ENCODE results near the gene COLEC12. TPM values are rescaled to one million over a fixed set of nuclear protein-coding genes. Genes with fewer than 3 reads are reported as not detected.

Gene COLEC12
- total RNA-seq, 2 experiments from 2014 or later, result not detected

DNA sequence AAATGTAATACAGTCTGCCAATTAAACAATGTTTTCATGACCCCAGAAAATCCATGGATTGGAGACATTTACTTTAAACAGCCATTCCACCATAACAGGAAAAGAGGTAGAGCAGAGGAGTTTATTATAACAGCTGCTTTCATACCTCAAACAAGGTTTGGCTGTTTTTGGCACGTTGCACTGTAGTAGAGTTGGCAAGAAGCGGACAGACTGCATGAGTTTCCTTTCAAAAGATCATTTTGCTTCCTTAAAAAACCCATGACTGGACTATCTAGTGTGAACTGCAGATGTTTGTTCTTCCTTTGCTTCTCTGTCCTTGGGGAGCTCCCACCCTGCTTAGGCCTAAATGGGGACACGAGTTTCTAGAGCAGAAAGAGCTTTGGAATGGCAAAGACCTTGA is 124.2 kb downstream of the COLEC12 start:
- Histone ChIP-seq H3K9me3 (ENCODE audit: control insufficient read depth in 1 of 2, insufficient read depth in 1 of 2, low read length in 2 of 2) (no peaks in the 10 kb centered on the region), H3K27ac (ENCODE audit: low read depth in 1 of 2, low read length in 2 of 2) (no peak overlapping the region), H3K4me1 (ENCODE audit: insufficient read depth, low read length) (no peaks in the 10 kb centered on the region), H3K4me3 (ENCODE audit: low read length) (no peak overlapping the region), H3K36me3 (ENCODE audit: insufficient read depth, low read length) (no peaks in the 10 kb centered on the region), H3K27me3 (ENCODE audit: control insufficient read depth in 1 of 2, insufficient read depth in 2 of 2, low read length in 2 of 2) (no peaks in the 10 kb centered on the region)
- DNase-seq, result no peak
- ChIA-PET CTCF (no interaction called here), POLR2A (no interaction called here)
- no peak for ATAC-seq (ENCODE audit: poor library complexity)
- TF ChIP-seq, protein P1, sequence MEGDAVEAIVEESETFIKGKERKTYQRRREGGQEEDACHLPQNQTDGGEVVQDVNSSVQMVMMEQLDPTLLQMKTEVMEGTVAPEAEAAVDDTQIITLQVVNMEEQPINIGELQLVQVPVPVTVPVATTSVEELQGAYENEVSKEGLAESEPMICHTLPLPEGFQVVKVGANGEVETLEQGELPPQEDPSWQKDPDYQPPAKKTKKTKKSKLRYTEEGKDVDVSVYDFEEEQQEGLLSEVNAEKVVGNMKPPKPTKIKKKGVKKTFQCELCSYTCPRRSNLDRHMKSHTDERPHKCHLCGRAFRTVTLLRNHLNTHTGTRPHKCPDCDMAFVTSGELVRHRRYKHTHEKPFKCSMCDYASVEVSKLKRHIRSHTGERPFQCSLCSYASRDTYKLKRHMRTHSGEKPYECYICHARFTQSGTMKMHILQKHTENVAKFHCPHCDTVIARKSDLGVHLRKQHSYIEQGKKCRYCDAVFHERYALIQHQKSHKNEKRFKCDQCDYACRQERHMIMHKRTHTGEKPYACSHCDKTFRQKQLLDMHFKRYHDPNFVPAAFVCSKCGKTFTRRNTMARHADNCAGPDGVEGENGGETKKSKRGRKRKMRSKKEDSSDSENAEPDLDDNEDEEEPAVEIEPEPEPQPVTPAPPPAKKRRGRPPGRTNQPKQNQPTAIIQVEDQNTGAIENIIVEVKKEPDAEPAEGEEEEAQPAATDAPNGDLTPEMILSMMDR (IDR thresholded peaks at IDR 0.05), result no peak
- Mint-ChIP-seq H3K27ac (no peak overlapping the region), H3K9me3 (no peaks in the 10 kb centered on the region), H3K36me3 (ENCODE audit: low read depth) (no peaks in the 10 kb centered on the region), H3K4me3 (no peak overlapping the region), H3K27me3 (peaks cover 14% of the 10 kb centered on the region), H3K4me1 (ENCODE audit: low read depth) (no peaks in the 10 kb centered on the region)
- intact Hi-C loops (cut with DNase I, micrococcal nuclease), result no loop called here

DNA sequence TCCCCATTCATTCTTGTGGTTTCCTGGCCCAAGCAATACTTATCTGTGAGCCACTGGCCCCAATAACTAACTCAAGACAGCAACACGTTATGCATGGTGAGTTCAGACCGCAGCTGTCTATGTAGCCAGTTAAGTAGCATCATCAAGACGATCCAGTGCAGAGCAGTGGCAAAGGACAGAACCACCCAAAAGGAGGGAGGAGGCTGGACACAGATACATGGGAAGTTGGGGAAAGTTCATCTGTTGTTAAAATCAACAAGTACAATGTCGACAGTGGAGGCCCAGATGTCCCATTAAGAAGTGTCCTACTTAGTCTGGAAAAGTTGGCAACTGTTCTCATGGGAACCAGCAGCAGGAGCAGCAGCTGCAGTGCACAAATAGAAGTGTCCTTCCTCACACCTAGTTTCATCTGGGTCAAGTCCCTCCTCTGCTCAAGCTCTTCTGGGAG is 125.8 kb downstream of the COLEC12 start:
- no peaks in the 10 kb centered on the region for H3K9me3 ChIP-seq (ENCODE audit: control insufficient read depth in 1 of 2, insufficient read depth in 1 of 2, low read length in 2 of 2)
- DNase-seq (no peak), ATAC-seq (ENCODE audit: poor library complexity) (no peak)
- TF ChIP-seq, protein P1 (IDR thresholded peaks at IDR 0.05), result no peak
- no peaks in the 10 kb centered on the region for H3K36me3 ChIP-seq (ENCODE audit: insufficient read depth, low read length)
- no peaks in the 10 kb centered on the region for H3K27me3 ChIP-seq (ENCODE audit: control insufficient read depth in 1 of 2, insufficient read depth in 2 of 2, low read length in 2 of 2)
- Mint-ChIP-seq H3K4me1 (ENCODE audit: low read depth) (no peaks in the 10 kb centered on the region), H3K36me3 (ENCODE audit: low read depth) (no peaks in the 10 kb centered on the region), H3K27me3 (peaks cover 8% of the 10 kb centered on the region), H3K27ac (no peak overlapping the region), H3K9me3 (no peaks in the 10 kb centered on the region), H3K4me3 (no peak overlapping the region)
- H3K4me1 ChIP-seq (ENCODE audit: insufficient read depth, low read length), result no peaks in the 10 kb centered on the region
- POLR2A ChIA-PET, result no interaction called here
- no peak overlapping the region for H3K4me3 ChIP-seq (ENCODE audit: low read length)
- CTCF ChIA-PET, result no interaction called here
- H3K27ac ChIP-seq (ENCODE audit: low read depth in 1 of 2, low read length in 2 of 2), result no peak overlapping the region
- intact Hi-C loops (cut with DNase I, micrococcal nuclease), result no loop called here

DNA sequence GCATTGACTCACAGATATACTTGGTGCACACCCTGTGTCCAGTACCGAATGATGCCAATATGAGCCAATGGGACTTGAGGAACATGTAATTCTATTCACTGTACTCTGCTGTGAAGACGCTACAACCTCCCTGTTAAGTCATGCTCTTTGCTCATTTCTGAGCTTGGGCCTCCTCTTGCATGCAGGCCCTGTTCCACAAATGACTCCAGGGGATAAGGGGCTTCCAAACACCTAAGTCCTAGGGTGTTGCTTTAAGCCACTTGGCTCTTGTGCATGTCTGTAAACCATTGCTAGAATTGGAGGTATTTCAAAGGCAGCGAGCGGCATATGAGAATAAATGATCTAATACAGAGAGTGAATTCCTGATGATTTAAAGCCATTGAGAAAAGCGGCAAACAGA is 126.7 kb downstream of the COLEC12 start:
- CTCF ChIA-PET, result no interaction called here
- intact Hi-C loops (cut with DNase I, micrococcal nuclease), result no loop called here
- no peaks in the 10 kb centered on the region for H3K36me3 Mint-ChIP-seq (ENCODE audit: low read depth)
- POLR2A ChIA-PET, result no interaction called here
- H3K4me3 Mint-ChIP-seq, result no peak overlapping the region
- peaks cover 3% of the 10 kb centered on the region for H3K27me3 Mint-ChIP-seq
- Histone ChIP-seq H3K4me1 (ENCODE audit: insufficient read depth, low read length) (no peaks in the 10 kb centered on the region), H3K4me3 (ENCODE audit: low read length) (no peak overlapping the region), H3K27ac (ENCODE audit: low read depth in 1 of 2, low read length in 2 of 2) (no peak overlapping the region), H3K9me3 (ENCODE audit: control insufficient read depth in 1 of 2, insufficient read depth in 1 of 2, low read length in 2 of 2) (no peaks in the 10 kb centered on the region), H3K27me3 (ENCODE audit: control insufficient read depth in 1 of 2, insufficient read depth in 2 of 2, low read length in 2 of 2) (no peaks in the 10 kb centered on the region), H3K36me3 (ENCODE audit: insufficient read depth, low read length) (no peaks in the 10 kb centered on the region)
- H3K9me3 Mint-ChIP-seq, result no peaks in the 10 kb centered on the region
- no peak overlapping the region for H3K27ac Mint-ChIP-seq
- TF ChIP-seq, protein P1 (IDR thresholded peaks at IDR 0.05), result no peak
- no peak for DNase-seq
- no peak for ATAC-seq (ENCODE audit: poor library complexity)
- H3K4me1 Mint-ChIP-seq (ENCODE audit: low read depth), result no peaks in the 10 kb centered on the region

All from CD4-positive, alpha-beta T cell (primary cell).